DMS53 treated with DMSO at 0.1 percent for 48 hours (cell line): Measurements from ENCODE around the gene DPEP2.
"Not testable (repeated sequence)": the region's sequence is repeated elsewhere in the genome, so short reads cannot be mapped to it uniquely, and the experiment has no call there.

ENCODE experiments used
- DNase-seq: peaks from one replicate; lab custom pipeline; 2025; ENCODE audit not compliant: unreplicated experiment; lab: John Stamatoyannopoulos, UW

DPEP2 gene

GRCh38 chr16:67939507-67940445, 59.5 kb downstream of the DPEP2 start:
- DNase-seq, result no peak

DNA sequence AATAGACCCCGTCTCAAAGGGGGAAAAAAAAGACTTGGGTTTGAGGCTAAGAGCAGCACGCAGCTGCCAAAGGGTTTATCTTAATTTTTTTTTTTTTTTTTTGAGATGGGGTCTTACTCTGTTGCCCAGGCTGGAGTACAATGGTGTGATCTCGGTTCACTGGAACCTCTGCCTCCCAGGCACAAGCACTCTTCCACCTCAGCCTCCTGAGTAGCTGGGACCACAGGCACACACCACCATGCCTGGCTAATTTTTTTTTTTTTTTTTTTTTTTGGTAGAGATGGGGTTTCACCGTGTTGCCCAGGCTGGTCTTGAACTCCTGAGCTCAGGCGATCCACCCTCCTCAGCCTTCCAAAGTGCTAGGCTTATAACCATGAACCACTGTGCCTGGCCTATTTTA, 61.6 kb downstream of the DPEP2 start:
- not testable (repeated sequence) for DNase-seq
